Parathyroid adenoma (tissue), 2 donors: ENCODE results near the gene PIK3R5.

ENCODE experiments used
- H2AFZ ChIP-seq: fragments of 300-600 bp; sonication (generic); one replicate; pipeline ENCODE4 v1.7.0; 2017; ENCODE audit warnings: antibody characterized with exemption, mild to moderate bottlenecking
- H3K27ac ChIP-seq: fragments of 300-600 bp; sonication (generic); one replicate; pipeline ENCODE4 v1.7.0; 2017
- H3K27me3 ChIP-seq: fragments of 300-600 bp; sonication (generic); one replicate; pipeline ENCODE4 v1.7.0; 2017; ENCODE audit warnings: low read length; ENCODE audit not compliant: control insufficient read depth, insufficient read depth
- H3K36me3 ChIP-seq: fragments of 300-600 bp; sonication (generic); one replicate; pipeline ENCODE4 v1.7.0; 2017; ENCODE audit warnings: low read length; ENCODE audit not compliant: control insufficient read depth, insufficient read depth
- H3K4me1 ChIP-seq: fragments of 300-600 bp; sonication (generic); one replicate; pipeline ENCODE4 v1.7.0; 2017; ENCODE audit warnings: control low read depth
- H3K4me2 ChIP-seq: fragments of 300-600 bp; sonication (generic); one replicate; pipeline ENCODE4 v1.7.0; 2017; ENCODE audit warnings: low read length
- H3K4me3 ChIP-seq: fragments of 300-600 bp; sonication (generic); one replicate; pipeline ENCODE4 v1.7.0; 2017; ENCODE audit warnings: low read depth, low read length
- H3K79me2 ChIP-seq: fragments of 300-600 bp; sonication (generic); one replicate; pipeline ENCODE4 v1.7.0; 2017; ENCODE audit warnings: control low read depth
- H3K9ac ChIP-seq: fragments of 300-600 bp; sonication (generic); one replicate; pipeline ENCODE4 v1.7.0; 2017; ENCODE audit warnings: mild to moderate bottlenecking
- H3K9me3 ChIP-seq: fragments of 300-600 bp; sonication (generic); one replicate; pipeline ENCODE4 v1.7.0; 2017; ENCODE audit warnings: low read length; ENCODE audit not compliant: control insufficient read depth
- CTCF ChIP-seq: fragments of 300-600 bp; sonication (generic); IDR thresholded peaks from one replicate; pipeline ENCODE4 v1.7.0; 2017; ENCODE audit warnings: antibody characterized with exemption, mild to moderate bottlenecking
- donor health status: primary hyperparathyroidism.

PIK3R5 gene

GRCh38 chr17:8835631-8836364 is 129.7 kb downstream of the PIK3R5 start:
- Histone ChIP-seq H3K36me3 (no peaks in the 10 kb centered on the region), H3K79me2 (no peaks in the 10 kb centered on the region)

GRCh38 chr17:8835106-8835505 is 130.4 kb downstream of the PIK3R5 start:
- no peaks in the 10 kb centered on the region for H3K27me3 ChIP-seq
- no peaks in the 10 kb centered on the region for H3K79me2 ChIP-seq
- H3K4me2 ChIP-seq = no peak overlapping the region
- H3K9ac ChIP-seq = no peak overlapping the region
- TF ChIP-seq CTCF = no peak
- H3K9me3 ChIP-seq = no peaks in the 10 kb centered on the region
- no peak overlapping the region for H2AFZ ChIP-seq
- no peak overlapping the region for H3K4me3 ChIP-seq
- no peak overlapping the region for H3K27ac ChIP-seq
- H3K4me1 ChIP-seq = no peaks in the 10 kb centered on the region
- H3K36me3 ChIP-seq = no peaks in the 10 kb centered on the region

More at GRCh38 chr17:8835631-8836364, 129.7 kb downstream of the PIK3R5 start:
- H3K9ac ChIP-seq = no peak overlapping the region
- H3K4me2 ChIP-seq = no peak overlapping the region
- H3K27ac ChIP-seq = no peak overlapping the region
- TF ChIP-seq CTCF = no peak
- no peaks in the 10 kb centered on the region for H3K9me3 ChIP-seq
- H3K27me3 ChIP-seq = no peaks in the 10 kb centered on the region
- H3K4me3 ChIP-seq = no peak overlapping the region
- H2AFZ ChIP-seq = no peak overlapping the region
- H3K4me1 ChIP-seq = no peaks in the 10 kb centered on the region

GRCh38 chr17:8832711-8833352 is 132.7 kb downstream of the PIK3R5 start:
- Histone ChIP-seq H2AFZ (no peak overlapping the region), H3K27me3 (no peaks in the 10 kb centered on the region), H3K9me3 (no peaks in the 10 kb centered on the region), H3K36me3 (no peaks in the 10 kb centered on the region), H3K4me1 (no peaks in the 10 kb centered on the region), H3K4me2 (no peak overlapping the region), H3K79me2 (no peaks in the 10 kb centered on the region), H3K9ac (no peak overlapping the region), H3K27ac (no peak overlapping the region), H3K4me3 (no peak overlapping the region)
- no peak for TF ChIP-seq CTCF

- H3K36me3 ChIP-seq = no peaks in the 10 kb centered on the region
- no peaks in the 10 kb centered on the region for H3K79me2 ChIP-seq
- TF ChIP-seq CTCF = no peak
- no peak overlapping the region for H3K4me2 ChIP-seq
- no peak overlapping the region for H3K4me3 ChIP-seq
- H2AFZ ChIP-seq = no peak overlapping the region
- no peak overlapping the region for H3K27ac ChIP-seq
- no peaks in the 10 kb centered on the region for H3K4me1 ChIP-seq
- H3K9ac ChIP-seq = no peak overlapping the region
- H3K27me3 ChIP-seq = no peaks in the 10 kb centered on the region
- no peaks in the 10 kb centered on the region for H3K9me3 ChIP-seq
These were observed 134.2 kb downstream of the PIK3R5 start for GRCh38 chr17:8831234-8831849.
